Stimulated activated CD4-positive, alpha-beta T cell treated with anti-CD3 and anti-CD28 coated beads, Interleukin-4, amount 100 ng/mL, for 4 hours (primary cell): Measurements from ENCODE around the gene ULK1.
"Not testable (repeated sequence)": the region's sequence is repeated elsewhere in the genome, so short reads cannot be mapped to it uniquely, and the experiment has no call there.

Source experiments
- DNase-seq, 2 experiments: peaks; one replicate each; pipeline ENCODE4 v3.0.0-alpha.2; 2020

ULK1 gene

GRCh38 chr12:131862600-131862993 lies 31.8 kb upstream of the ULK1 start:
- DNase-seq: no peak

GRCh38 chr12:131862994-131863710 lies 31.3 kb upstream of the ULK1 start:
- no peak for DNase-seq

GRCh38 chr12:131863711-131864396 lies 30.6 kb upstream of the ULK1 start:
- DNase-seq: no peak

GRCh38 chr12:131864469-131864868 lies 30.0 kb upstream of the ULK1 start:
- no peak for DNase-seq

- no peak for DNase-seq
Observed at GRCh38 chr12:131865180-131865875, 29.1 kb upstream of the ULK1 start.

- DNase-seq: no peak
Observed at GRCh38 chr12:131867471-131867870, 27.0 kb upstream of the ULK1 start.

- DNase-seq: no peak
Observed at GRCh38 chr12:131867891-131868675, 26.3 kb upstream of the ULK1 start.

- no peak for DNase-seq
Observed at GRCh38 chr12:131869871-131870418, 24.5 kb upstream of the ULK1 start.

GRCh38 chr12:131871677-131872076 lies 22.7 kb upstream of the ULK1 start:
- no peak for DNase-seq

- no peak for DNase-seq
Observed at GRCh38 chr12:131872154-131873051, 22.0 kb upstream of the ULK1 start.

- no peak for DNase-seq
Observed at GRCh38 chr12:131873293-131873692, 21.1 kb upstream of the ULK1 start.

GRCh38 chr12:131874972-131875371 lies 19.4 kb upstream of the ULK1 start:
- DNase-seq: not testable (repeated sequence)

GRCh38 chr12:131877216-131877615 lies 17.2 kb upstream of the ULK1 start:
- DNase-seq: not testable (repeated sequence)

- not testable (repeated sequence) for DNase-seq
Observed at GRCh38 chr12:131878436-131878835, 16.0 kb upstream of the ULK1 start.

- no peak for DNase-seq
Observed at GRCh38 chr12:131882804-131883520, 11.5 kb upstream of the ULK1 start.

- DNase-seq: no peak
Observed at GRCh38 chr12:131883521-131883900, 10.9 kb upstream of the ULK1 start.

GRCh38 chr12:131885076-131885475 lies 9.3 kb upstream of the ULK1 start:
- DNase-seq: not testable (repeated sequence)

GRCh38 chr12:131885543-131886057 lies 8.8 kb upstream of the ULK1 start:
- no peak for DNase-seq

GRCh38 chr12:131891722-131892121 lies 2.7 kb upstream of the ULK1 start:
- not testable (repeated sequence) for DNase-seq

- no peak for DNase-seq
Observed at GRCh38 chr12:131892711-131893604, 1.5 kb upstream of the ULK1 start.
